Sigmoid colon (tissue), 3 donors: Measurements from ENCODE around the gene BNIP5.

Source experiments
- POLR2A ChIP-seq, 2 donors: fragments of 450-650 bp; IDR thresholded peaks; one replicate each; pipeline ENCODE4 v1.6.1; 2016; ENCODE audit warnings: antibody characterized with exemption in 2 of 2, mild to moderate bottlenecking in 2 of 2, moderate library complexity in 2 of 2
- TF ChIP-seq, protein P1 (sequence below), 4 experiments: fragments of 450-650 bp in 3 of 4; fragments of 200-600 bp in 1 of 4; IDR thresholded peaks; one replicate each; pipeline ENCODE4 v1.5.1; 2016 to 2019; ENCODE audit warnings: antibody characterized with exemption in 4 of 4, mild to moderate bottlenecking in 3 of 4, moderate library complexity in 2 of 4

GRCh38 chr6:36308514-36308913, 28.2 kb downstream of the BNIP5 start:
- TF ChIP-seq, protein P1, sequence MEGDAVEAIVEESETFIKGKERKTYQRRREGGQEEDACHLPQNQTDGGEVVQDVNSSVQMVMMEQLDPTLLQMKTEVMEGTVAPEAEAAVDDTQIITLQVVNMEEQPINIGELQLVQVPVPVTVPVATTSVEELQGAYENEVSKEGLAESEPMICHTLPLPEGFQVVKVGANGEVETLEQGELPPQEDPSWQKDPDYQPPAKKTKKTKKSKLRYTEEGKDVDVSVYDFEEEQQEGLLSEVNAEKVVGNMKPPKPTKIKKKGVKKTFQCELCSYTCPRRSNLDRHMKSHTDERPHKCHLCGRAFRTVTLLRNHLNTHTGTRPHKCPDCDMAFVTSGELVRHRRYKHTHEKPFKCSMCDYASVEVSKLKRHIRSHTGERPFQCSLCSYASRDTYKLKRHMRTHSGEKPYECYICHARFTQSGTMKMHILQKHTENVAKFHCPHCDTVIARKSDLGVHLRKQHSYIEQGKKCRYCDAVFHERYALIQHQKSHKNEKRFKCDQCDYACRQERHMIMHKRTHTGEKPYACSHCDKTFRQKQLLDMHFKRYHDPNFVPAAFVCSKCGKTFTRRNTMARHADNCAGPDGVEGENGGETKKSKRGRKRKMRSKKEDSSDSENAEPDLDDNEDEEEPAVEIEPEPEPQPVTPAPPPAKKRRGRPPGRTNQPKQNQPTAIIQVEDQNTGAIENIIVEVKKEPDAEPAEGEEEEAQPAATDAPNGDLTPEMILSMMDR (IDR thresholded peaks at IDR 0.05) = no peak
- no peak for TF ChIP-seq POLR2A (IDR thresholded peaks at IDR 0.05)
